ENCODE measurements around the gene RSKR. TPM values are rescaled to one million over a fixed set of nuclear protein-coding genes. Genes with fewer than 3 reads are reported as not detected.

Gene RSKR
- total and polyA plus RNA-seq, 9 of the 15 experiments (the other 6 are each of a cell fraction or from before 2014, with no cell fraction given) = 1.4 to 42.3 (median 16.2) TPM

- no peak for TF ChIP-seq ZBTB33 (CRISPR knock-in tag; IDR thresholded peaks at IDR 0.05)
- TF ChIP-seq ASH1L (IDR thresholded peaks at IDR 0.05; ENCODE audit: borderline replicate concordance, low read depth, partially characterized antibody) = no peak
- TF ChIP-seq LCOR (CRISPR knock-in tag; IDR thresholded peaks at IDR 0.05) = peak; percentile 88
- TF ChIP-seq ZNF592 (IDR thresholded peaks at IDR 0.05) = peak; percentile 79; the same call in 1 of the 2 replicates
- TF ChIP-seq HDGF (IDR thresholded peaks at IDR 0.05) = 0 out of 2 replicates have a peak, but pooled peaks have one; percentile 30
- TF ChIP-seq CEBPB (tag; IDR thresholded peaks at IDR 0.05) = no peak
- TF ChIP-seq ZNF512 (tag; IDR thresholded peaks at IDR 0.05) = no peak
- no peak for TF ChIP-seq FUS (optimal IDR thresholded peaks at IDR 0.05; ENCODE audit: low read depth, low read length)
- TF ChIP-seq EP400 (IDR thresholded peaks at IDR 0.05) = 0 out of 2 replicates have a peak, but pooled peaks have one; percentile 2
- no peak; the same call in 1 of the 2 replicates for TF ChIP-seq XRCC5 (IDR thresholded peaks at IDR 0.05; ENCODE audit: low read depth, low read length)
- TF ChIP-seq ZNF316 (IDR thresholded peaks at IDR 0.05) = peak; percentile 72
- TF ChIP-seq MAFK (IDR thresholded peaks at IDR 0.05; ENCODE audit: low read length) = peak; percentile 2; the same call in 1 of the 2 replicates
- no peak for TF ChIP-seq CAMTA2 (CRISPR knock-in tag; conservative IDR thresholded peaks at IDR 0.05)
These were observed 14.4 kb downstream of the RSKR start (continued) for GRCh38 chr17:28599311-28600184.

Measured in K562 (cell line).